ENCODE measurements around the gene AXIN2. TPM values are rescaled to one million over a fixed set of nuclear protein-coding genes. Genes with fewer than 3 reads are reported as not detected.

AXIN2 gene
- total RNA-seq, 1 donor from 2014 or later, result 8.9 TPM

DNA sequence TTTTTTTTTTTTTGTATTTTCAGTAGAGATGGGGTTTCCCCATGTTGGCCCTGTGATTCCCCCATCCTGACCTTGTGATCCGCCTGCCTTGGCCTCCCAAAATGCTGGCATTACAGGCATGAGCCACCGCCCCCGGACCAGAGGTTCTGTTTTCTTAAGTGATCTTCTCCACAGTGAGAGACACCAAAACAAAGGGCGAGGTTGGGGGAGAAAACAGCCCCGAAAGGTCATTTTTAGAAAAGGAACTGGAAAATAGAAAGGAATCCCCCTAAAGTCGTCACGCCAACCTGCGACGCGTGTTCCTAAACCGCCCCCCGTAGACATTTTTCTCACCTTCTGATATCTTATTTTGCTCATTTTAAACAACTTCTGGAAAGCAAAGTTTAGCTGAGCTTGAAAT lies 6.1 kb upstream of the AXIN2 start:
- no peak overlapping the region for H3K27ac Mint-ChIP-seq (ENCODE audit: unreplicated experiment)
- Histone ChIP-seq H3K9me3 (ENCODE audit: insufficient read depth, low read depth, low read length) (no peaks in the 10 kb centered on the region), H4K20me1 (ENCODE audit: insufficient read depth, low read length) (no peaks in the 10 kb centered on the region), H3K27me3 (ENCODE audit: insufficient read depth, low read length) (no peaks in the 10 kb centered on the region), H3K9ac (ENCODE audit: low read length) (no peak overlapping the region), H3K79me2 (ENCODE audit: insufficient read depth, low read length) (no peaks in the 10 kb centered on the region), H2AFZ (ENCODE audit: low read depth, low read length) (no peak overlapping the region), H3K4me1 (ENCODE audit: insufficient read depth, low read length) (no peaks in the 10 kb centered on the region), H3K27ac (ENCODE audit: low read depth, low read length) (no peak overlapping the region), H3K36me3 (ENCODE audit: insufficient read depth, low read length) (no peaks in the 10 kb centered on the region), H3K4me2 (ENCODE audit: low read length) (no peak overlapping the region), H3K4me3 (ENCODE audit: insufficient read depth, low read depth, low read length) (no peak overlapping the region)
- no peaks in the 10 kb centered on the region for H3K9me3 Mint-ChIP-seq (ENCODE audit: unreplicated experiment)
- H3K27me3 Mint-ChIP-seq (ENCODE audit: low read depth, unreplicated experiment), result peaks cover 14% of the 10 kb centered on the region
- no peak for FAIRE-seq
- peaks cover 7% of the 10 kb centered on the region for H3K4me1 Mint-ChIP-seq (ENCODE audit: low read depth, unreplicated experiment)
- H3K4me3 Mint-ChIP-seq (ENCODE audit: unreplicated experiment), result no peak overlapping the region
- H3K36me3 Mint-ChIP-seq (ENCODE audit: low read depth, unreplicated experiment), result no peaks in the 10 kb centered on the region
- TF ChIP-seq EZH2 (IDR thresholded peaks at IDR 0.05; ENCODE audit: insufficient read depth, low read length), result no peak
- TF ChIP-seq, protein P1, sequence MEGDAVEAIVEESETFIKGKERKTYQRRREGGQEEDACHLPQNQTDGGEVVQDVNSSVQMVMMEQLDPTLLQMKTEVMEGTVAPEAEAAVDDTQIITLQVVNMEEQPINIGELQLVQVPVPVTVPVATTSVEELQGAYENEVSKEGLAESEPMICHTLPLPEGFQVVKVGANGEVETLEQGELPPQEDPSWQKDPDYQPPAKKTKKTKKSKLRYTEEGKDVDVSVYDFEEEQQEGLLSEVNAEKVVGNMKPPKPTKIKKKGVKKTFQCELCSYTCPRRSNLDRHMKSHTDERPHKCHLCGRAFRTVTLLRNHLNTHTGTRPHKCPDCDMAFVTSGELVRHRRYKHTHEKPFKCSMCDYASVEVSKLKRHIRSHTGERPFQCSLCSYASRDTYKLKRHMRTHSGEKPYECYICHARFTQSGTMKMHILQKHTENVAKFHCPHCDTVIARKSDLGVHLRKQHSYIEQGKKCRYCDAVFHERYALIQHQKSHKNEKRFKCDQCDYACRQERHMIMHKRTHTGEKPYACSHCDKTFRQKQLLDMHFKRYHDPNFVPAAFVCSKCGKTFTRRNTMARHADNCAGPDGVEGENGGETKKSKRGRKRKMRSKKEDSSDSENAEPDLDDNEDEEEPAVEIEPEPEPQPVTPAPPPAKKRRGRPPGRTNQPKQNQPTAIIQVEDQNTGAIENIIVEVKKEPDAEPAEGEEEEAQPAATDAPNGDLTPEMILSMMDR (IDR thresholded peaks at IDR 0.05; ENCODE audit: insufficient read depth, low read depth, low read length), result no peak
- DNase-seq (ENCODE audit: low read depth), result no peak

DNA sequence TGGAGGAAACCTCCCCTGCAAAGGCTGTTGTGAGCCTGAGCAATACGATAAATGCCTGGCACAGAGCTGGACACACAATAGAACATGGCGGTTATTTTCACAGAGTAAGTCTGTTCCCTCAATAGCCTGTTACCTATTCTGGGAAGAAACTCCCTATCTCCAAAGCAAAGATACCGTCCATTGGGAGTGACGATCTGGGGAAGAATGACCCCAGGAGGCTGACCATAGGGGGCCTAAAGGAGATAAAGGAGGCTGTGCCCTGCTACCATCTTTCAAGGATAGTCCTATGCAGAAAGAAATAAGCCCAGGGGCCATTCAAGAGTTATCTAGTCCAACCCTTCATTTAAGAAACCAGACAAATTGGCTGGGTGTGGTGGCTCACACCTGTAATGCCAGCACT lies 4.1 kb upstream of the AXIN2 start:
- H2AFZ ChIP-seq (ENCODE audit: low read depth, low read length), result no peak overlapping the region
- H3K27ac ChIP-seq (ENCODE audit: low read depth, low read length), result no peak overlapping the region
- no peak overlapping the region for H3K9ac ChIP-seq (ENCODE audit: low read length)
- Mint-ChIP-seq H3K27ac (ENCODE audit: unreplicated experiment) (no peak overlapping the region), H3K36me3 (ENCODE audit: low read depth, unreplicated experiment) (no peaks in the 10 kb centered on the region), H3K4me1 (ENCODE audit: low read depth, unreplicated experiment) (peaks cover 5% of the 10 kb centered on the region), H3K27me3 (ENCODE audit: low read depth, unreplicated experiment) (peaks cover under 1% of the 10 kb centered on the region), H3K4me3 (ENCODE audit: unreplicated experiment) (no peak overlapping the region), H3K9me3 (ENCODE audit: unreplicated experiment) (no peaks in the 10 kb centered on the region)
- FAIRE-seq, result no peak
- no peaks in the 10 kb centered on the region for H3K9me3 ChIP-seq (ENCODE audit: insufficient read depth, low read depth, low read length)
- H3K4me2 ChIP-seq (ENCODE audit: low read length), result no peak overlapping the region
- H3K79me2 ChIP-seq (ENCODE audit: insufficient read depth, low read length), result no peaks in the 10 kb centered on the region
- no peaks in the 10 kb centered on the region for H3K36me3 ChIP-seq (ENCODE audit: insufficient read depth, low read length)
- H3K27me3 ChIP-seq (ENCODE audit: insufficient read depth, low read length), result no peaks in the 10 kb centered on the region
- DNase-seq (ENCODE audit: low read depth), result no peak
- no peaks in the 10 kb centered on the region for H4K20me1 ChIP-seq (ENCODE audit: insufficient read depth, low read length)
- TF ChIP-seq EZH2 (IDR thresholded peaks at IDR 0.05; ENCODE audit: insufficient read depth, low read length), result no peak
- TF ChIP-seq, protein P1 (IDR thresholded peaks at IDR 0.05; ENCODE audit: insufficient read depth, low read depth, low read length), result no peak
- H3K4me1 ChIP-seq (ENCODE audit: insufficient read depth, low read length), result peaks cover 3% of the 10 kb centered on the region
- no peak overlapping the region for H3K4me3 ChIP-seq (ENCODE audit: insufficient read depth, low read depth, low read length)

DNA sequence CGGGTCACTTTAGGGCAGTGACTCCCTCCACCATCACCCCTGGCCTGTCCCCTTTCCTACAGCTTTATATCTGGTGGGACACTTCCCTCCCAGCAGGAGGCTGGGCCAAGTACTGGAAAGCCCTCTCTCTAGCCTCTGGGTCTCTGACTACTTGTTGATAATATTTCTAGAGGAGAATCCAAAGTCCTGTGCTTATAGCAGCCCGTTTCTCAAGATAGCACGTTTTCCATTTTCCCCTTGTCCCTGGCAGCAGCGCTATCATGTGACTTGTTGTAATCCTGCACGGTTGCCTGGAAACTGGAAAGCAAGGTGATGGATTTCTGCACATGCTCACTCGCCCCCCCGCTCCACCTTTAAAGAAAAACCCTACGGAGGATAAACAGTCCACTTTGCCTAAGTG lies 3.3 kb upstream of the AXIN2 start:
- DNase-seq (ENCODE audit: low read depth), result peak; percentile 32
- TF ChIP-seq, protein P1 (IDR thresholded peaks at IDR 0.05; ENCODE audit: insufficient read depth, low read depth, low read length), result no peak
- TF ChIP-seq EZH2 (IDR thresholded peaks at IDR 0.05; ENCODE audit: insufficient read depth, low read length), result no peak
- no peak overlapping the region for H3K4me2 ChIP-seq (ENCODE audit: low read length)
- no peak overlapping the region for H3K4me3 ChIP-seq (ENCODE audit: insufficient read depth, low read depth, low read length)
- H3K36me3 ChIP-seq (ENCODE audit: insufficient read depth, low read length), result no peaks in the 10 kb centered on the region
- no peak overlapping the region for H3K27ac ChIP-seq (ENCODE audit: low read depth, low read length)
- no peaks in the 10 kb centered on the region for H3K9me3 Mint-ChIP-seq (ENCODE audit: unreplicated experiment)
- no peaks in the 10 kb centered on the region for H3K27me3 Mint-ChIP-seq (ENCODE audit: low read depth, unreplicated experiment)
- no peaks in the 10 kb centered on the region for H3K36me3 Mint-ChIP-seq (ENCODE audit: low read depth, unreplicated experiment)
- H3K79me2 ChIP-seq (ENCODE audit: insufficient read depth, low read length), result peaks cover 3% of the 10 kb centered on the region
- FAIRE-seq, result no peak
- no peaks in the 10 kb centered on the region for H4K20me1 ChIP-seq (ENCODE audit: insufficient read depth, low read length)
- no peak overlapping the region for H3K4me3 Mint-ChIP-seq (ENCODE audit: unreplicated experiment)
- no peak overlapping the region for H2AFZ ChIP-seq (ENCODE audit: low read depth, low read length)
- peaks cover 3% of the 10 kb centered on the region for H3K4me1 ChIP-seq (ENCODE audit: insufficient read depth, low read length)
- peaks cover 5% of the 10 kb centered on the region for H3K4me1 Mint-ChIP-seq (ENCODE audit: low read depth, unreplicated experiment)
- H3K9ac ChIP-seq (ENCODE audit: low read length), result no peak overlapping the region
- H3K27me3 ChIP-seq (ENCODE audit: insufficient read depth, low read length), result no peaks in the 10 kb centered on the region
- H3K27ac Mint-ChIP-seq (ENCODE audit: unreplicated experiment), result no peak overlapping the region
- H3K9me3 ChIP-seq (ENCODE audit: insufficient read depth, low read depth, low read length), result no peaks in the 10 kb centered on the region

Data from astrocyte (in vitro differentiated cells and primary cell).